K562 (cell line): Measurements from ENCODE around the gene SIGLEC9. TPM values are rescaled to one million over a fixed set of nuclear protein-coding genes. Genes with fewer than 3 reads are reported as not detected.

Source experiments
- ATAC-seq: fragments of 200-7000 bp; cut with Tn5 transposase; 3 replicates; pipeline ENCODE4 v1.9.1; 2020; ENCODE audit warnings: moderate library complexity
- BruUV-seq: library from RNA; stranded (reverse); fragments of 400-500 nt; replicated peaks from 2 replicates; lab custom pipeline; 2021; lab: Mats Ljungman, UMichigan
- CTCF ChIA-PET: fragments of 300-600 bp; formaldehyde crosslinking; extraction: SDS; loops from one replicate; lab custom pipeline; 2021; ENCODE audit warnings: low intra/inter-chr PET ratio; lab: Yijun Ruan, JAX
- POLR2A ChIA-PET: fragments of 300-600, 350-650 bp; sonication (Branson Sonifier 250); formaldehyde crosslinking; extraction: SDS; loops from one replicate; lab custom pipeline; 2021; ENCODE audit warnings: antibody characterized with exemption, inconsistent platforms; lab: Yijun Ruan, JAX
- DNase-seq, 4 experiments: peaks; one replicate each; pipeline versions ENCODE4 v3.0.0 to v3.0.0-alpha.2; 2011 to 2018; ENCODE audit warnings: low spot score in 3 of 4, mixed read lengths in 3 of 4; ENCODE audit errors: extremely low read depth in 1 of 4
- FAIRE-seq: peaks from 2 replicates; lab custom pipeline; 2011; peaks lifted over from hg19 to GRCh38; lab: Jason Lieb, UNC
- H2AFZ ChIP-seq: 2 replicates; pipeline ENCODE4 v1.6.0; 2011; ENCODE audit warnings: low read depth, low read length, control low read depth, inconsistent platforms
- H3K27ac ChIP-seq: fragments of 200-600 bp; 3 replicates; pipeline ENCODE4 v1.8.0; 2011; ENCODE audit warnings: low read depth, mild to moderate bottlenecking, control low read depth, inconsistent platforms, low read length, moderate library complexity, mixed read lengths; ENCODE audit errors: extremely low read depth
- H3K27me3 ChIP-seq, 2 experiments: fragments of 300-600 bp in 1 of 2; 2 replicates in 1 of 2; 3 replicates in 1 of 2; pipeline versions ENCODE4 v1.6.0 to v1.8.0; 2011; ENCODE audit warnings: inconsistent platforms in 2 of 2, low read length in 2 of 2, mild to moderate bottlenecking in 1 of 2, mixed read lengths in 1 of 2, moderate library complexity in 1 of 2; ENCODE audit not compliant: control insufficient read depth in 2 of 2, insufficient read depth in 2 of 2
- H3K36me3 ChIP-seq: fragments of 300-600 bp; 3 replicates; pipeline ENCODE4 v1.8.0; 2011; ENCODE audit warnings: mild to moderate bottlenecking, low read length, inconsistent platforms; ENCODE audit not compliant: control insufficient read depth, insufficient read depth
- H3K4me1 ChIP-seq, 2 experiments: fragments of 200-600 bp in 1 of 2; replicated peaks in 1 of 2; 2 replicates in 1 of 2; 3 replicates in 1 of 2; pipeline versions ENCODE4 v1.5.1 to v1.8.0; 2011; ENCODE audit warnings: inconsistent platforms in 2 of 2, low read length in 2 of 2, mild to moderate bottlenecking in 1 of 2, mixed read lengths in 1 of 2, moderate library complexity in 1 of 2; ENCODE audit not compliant: control insufficient read depth in 2 of 2, insufficient read depth in 2 of 2
- H3K4me2 ChIP-seq: 2 replicates; pipeline ENCODE4 v1.6.1; 2011; ENCODE audit warnings: low read length, control low read depth, inconsistent platforms, mixed read lengths; ENCODE audit not compliant: insufficient read depth
- H3K4me3 ChIP-seq: fragments of 200-600 bp; sonication (generic), shearing (Covaris generic); 2 replicates; pipeline ENCODE4 v1.5.1; 2016; ENCODE audit warnings: control low read depth, inconsistent platforms
- H3K79me2 ChIP-seq: fragments of 200-600 bp; 3 replicates; pipeline ENCODE4 v1.8.0; 2011; ENCODE audit warnings: low read length, inconsistent platforms; ENCODE audit not compliant: control insufficient read depth, insufficient read depth
- H3K9ac ChIP-seq, 2 experiments: 2 replicates each; pipeline versions ENCODE4 v1.6.0 to v1.6.1; 2011; ENCODE audit warnings: low read depth in 2 of 2, low read length in 2 of 2, control low read depth in 1 of 2, inconsistent platforms in 1 of 2, mild to moderate bottlenecking in 1 of 2, mixed read lengths in 1 of 2; ENCODE audit not compliant: insufficient read depth in 1 of 2
- H3K9me1 ChIP-seq: one replicate; pipeline ENCODE4 v1.6.0; 2011; ENCODE audit warnings: inconsistent platforms, mild to moderate bottlenecking, low read length, moderate library complexity; ENCODE audit not compliant: control insufficient read depth, insufficient read depth
- H3K9me3 ChIP-seq: replicated peaks from 2 replicates; pipeline ENCODE4 v1.5.1; 2011; ENCODE audit warnings: low read depth, low read length, inconsistent platforms; ENCODE audit not compliant: control insufficient read depth, insufficient read depth
- H4K20me1 ChIP-seq: replicated peaks from 2 replicates; pipeline ENCODE4 v1.6.1; 2011; ENCODE audit warnings: low read length, inconsistent platforms, mixed read lengths; ENCODE audit not compliant: control insufficient read depth, insufficient read depth
- ESRRB ChIP-seq: fragments of 250-450 bp; sonication (Bioruptor Pico); IDR thresholded peaks from 2 replicates; pipeline ENCODE4 v1.5.0; 2020; ENCODE audit warnings: mild to moderate bottlenecking, moderate library complexity, borderline replicate concordance
- HLTF ChIP-seq: fragments of 450-650 bp; IDR thresholded peaks from 2 replicates; pipeline ENCODE4 v1.6.1; 2016
- NR2F6 ChIP-seq: fragments of 450-650 bp; formaldehyde crosslinking; IDR thresholded peaks from 2 replicates; pipeline ENCODE4 v1.4.0; 2020; ENCODE audit warnings: mild to moderate bottlenecking
- SMARCE1 ChIP-seq: fragments of 450-650 bp; IDR thresholded peaks from 2 replicates; pipeline ENCODE4 v1.7.1; 2016; ENCODE audit warnings: mild to moderate bottlenecking
- TRIM25 ChIP-seq: fragments of 450-650 bp; IDR thresholded peaks from 2 replicates; pipeline ENCODE4 v1.7.0; 2016; ENCODE audit warnings: borderline replicate concordance
- ZNF224 ChIP-seq: sonication (generic); formaldehyde crosslinking; IDR thresholded peaks from 2 replicates; pipeline ENCODE4 v1.8.0; 2022; ENCODE audit warnings: mild to moderate bottlenecking, missing genetic modification reagents
- WGBS: fragments of 100-300 bp; shearing (Covaris generic); methylation state at CpG from one replicate; pipeline ENCODE4 v1.1.6; 2016; ENCODE audit warnings: low coverage, mixed read lengths; ENCODE audit not compliant: insufficient coverage; ENCODE audit errors: missing lambda C conversion rate; 5-methylcytosine and 5-hydroxymethylcytosine counted together
- in situ Hi-C: fragments of 300-500 bp; cut with MboI; formaldehyde crosslinking; loops from 4 replicates; pipeline ENCODE4 v1.15.0; 2018; ENCODE audit warnings: inconsistent platforms, mixed read lengths
- intact Hi-C: fragments of 100-400 bp; cut with micrococcal nuclease; formaldehyde crosslinking; loops from 2 replicates; pipeline ENCODE4 v1.14.2; 2022
- polyA plus RNA-seq, 8 experiments: library from polyadenylated mRNA; depleted of rRNA in 4 of 8; stranded (reverse) in 5 of 8; unstranded in 3 of 8; fragments of >200 nt; fragmentation: Nextera tagmentation in 2 of 8; fragmentation: Illumina TruSeq in 1 of 8; extraction: Ambion mirVana in 2 of 8; extraction: Trizol in 1 of 8; gene quantifications; 2 replicates each; pipeline versions ENCODE4 v1.2.1 to v1.2.3, GENCODE V29; 2011 to 2014; ENCODE audit warnings: inconsistent platforms in 1 of 8, missing spikeins in 1 of 8
- total RNA-seq, 7 experiments: library from RNA; depleted of rRNA in 6 of 7; stranded (reverse); fragments of >200 nt in 6 of 7; fragmentation: Illumina TruSeq in 2 of 7; extraction: Trizol in 2 of 7; gene quantifications; 2 replicates each; pipeline versions ENCODE4 v1.2.1 to v1.2.3, GENCODE V29; 2011 to 2021; ENCODE audit warnings: low replicate concordance in 1 of 7

Gene SIGLEC9
- total and polyA plus RNA-seq, 9 of the 15 experiments (the other 6 are each of a cell fraction or from before 2014, with no cell fraction given), result 0.09 to 0.34 (median 0.22) TPM; not detected in 4

- H3K27ac ChIP-seq, result no peak overlapping the region
- H3K36me3 ChIP-seq, result no peaks in the 10 kb centered on the region
- intact Hi-C loops (no loop called here), in situ Hi-C loops (no loop called here)
- CTCF ChIA-PET, result interaction anchor here (0.6 kb wide), 1 partner anchor 726 kb away, joined by 3 read pairs; no protein-coding TSS in a partner anchor
- H3K9me1 ChIP-seq, result no peaks in the 10 kb centered on the region
- H3K4me2 ChIP-seq, result no peak overlapping the region
- no peaks in the 10 kb centered on the region; the same call in 1 of the 2 replicates for H3K9me3 ChIP-seq
- ATAC-seq (no peak), FAIRE-seq (no peak), DNase-seq (no peak)
- POLR2A ChIA-PET, result interaction anchor here (0.6 kb wide), 1 partner anchor 273 kb away, joined by 3 read pairs; no protein-coding TSS in a partner anchor
- no peaks in the 10 kb centered on the region for H3K79me2 ChIP-seq
- no peak for TF ChIP-seq HLTF
- no peak for TF ChIP-seq ZNF224 (CRISPR knock-in tag)
- TF ChIP-seq TRIM25, result no peak
- TF ChIP-seq NR2F6 (CRISPR knock-in tag), result no peak
- TF ChIP-seq SMARCE1, result no peak
- no peak for TF ChIP-seq ESRRB (CRISPR knock-in tag)
- no peak overlapping the region for H2AFZ ChIP-seq
- peaks cover 9 to 58% of the 10 kb centered on the region in 2 experiments; a peak in 4 of 5 replicates for H3K27me3 ChIP-seq
- WGBS, result 2% methylated on average over 6 of the region's 6 CpGs
- peaks cover 0 to 7% of the 10 kb centered on the region in 2 experiments; a peak in 2 of 5 replicates for H3K4me1 ChIP-seq
- H4K20me1 ChIP-seq, result no peaks in the 10 kb centered on the region
- no peak overlapping the region for H3K9ac ChIP-seq
- no peak overlapping the region for H3K4me3 ChIP-seq
- BruUV-seq, result no TSS peak
Observed at GRCh38 chr19:51078731-51079130, 46.0 kb upstream of the SIGLEC9 start.
